WERI-Rb-1 (cell line): ENCODE data around the gene ZNF445.
"Not testable (repeated sequence)": the region's sequence is repeated elsewhere in the genome, so short reads cannot be mapped to it uniquely, and the experiment has no call there.

Experiments
- DNase-seq: peaks from one replicate; pipeline ENCODE4 v3.0.0-alpha.2; 2020
- H3K27ac ChIP-seq: fragments of 250-450 bp; sonication (Bioruptor Pico); 2 replicates; pipeline ENCODE4 v1.5.1; 2020; ENCODE audit warnings: mild to moderate bottlenecking, moderate library complexity
- H3K27me3 ChIP-seq: fragments of 250-450 bp; sonication (Bioruptor Pico); 2 replicates; pipeline ENCODE4 v1.5.1; 2021; ENCODE audit warnings: mild to moderate bottlenecking, low read depth, moderate library complexity; ENCODE audit not compliant: insufficient read depth, severe bottlenecking
- H3K36me3 ChIP-seq: fragments of 250-450 bp; sonication (Bioruptor Pico); 2 replicates; pipeline ENCODE4 v1.5.1; 2020; ENCODE audit warnings: mild to moderate bottlenecking, moderate library complexity
- H3K4me3 ChIP-seq: 2 replicates; pipeline ENCODE4 v1.5.1; 2011; ENCODE audit warnings: low read depth, mild to moderate bottlenecking, control low read depth, low read length
- H3K9me3 ChIP-seq: fragments of 250-450 bp; sonication (Bioruptor Pico); 2 replicates; pipeline ENCODE4 v1.5.1; 2021; ENCODE audit warnings: mild to moderate bottlenecking, moderate library complexity; ENCODE audit not compliant: severe bottlenecking
- CTCF ChIP-seq: IDR thresholded peaks from 2 replicates; pipeline ENCODE4 v1.5.1; 2011; ENCODE audit warnings: low read depth, mild to moderate bottlenecking, control low read depth, inconsistent platforms, low read length

The ZNF445 gene

DNA sequence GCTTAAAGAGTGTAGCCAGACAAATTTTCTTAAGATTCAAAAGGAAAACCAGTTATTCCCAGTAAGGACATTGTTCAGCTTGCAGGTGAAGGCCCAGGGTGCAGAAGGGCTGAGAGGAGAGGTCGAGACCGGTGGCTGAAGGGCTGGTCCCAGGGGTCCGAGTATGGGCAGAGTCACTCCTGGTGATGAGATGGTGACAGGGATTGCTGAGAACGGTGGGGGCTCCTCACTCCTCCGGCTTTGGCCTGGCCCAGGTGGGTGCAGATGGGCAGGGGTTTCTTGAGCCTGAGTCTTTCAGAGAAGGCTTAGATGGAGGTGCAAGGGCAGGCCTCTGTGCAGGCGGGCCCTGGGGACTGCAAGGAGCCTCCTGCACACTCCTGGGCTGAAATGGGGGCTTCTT, 56.2 kb downstream of the ZNF445 start:
- Histone ChIP-seq H3K4me3 (no peak overlapping the region), H3K27me3 (no peaks in the 10 kb centered on the region), H3K36me3 (no peaks in the 10 kb centered on the region), H3K9me3 (no peaks in the 10 kb centered on the region), H3K27ac (no peak overlapping the region)
- no peak for DNase-seq
- TF ChIP-seq CTCF, result no peak

- H3K36me3 ChIP-seq, result no peaks in the 10 kb centered on the region
- no peak for TF ChIP-seq CTCF
- H3K9me3 ChIP-seq, result no peaks in the 10 kb centered on the region
- DNase-seq, result no peak
- no peaks in the 10 kb centered on the region for H3K27me3 ChIP-seq
- no peak overlapping the region for H3K4me3 ChIP-seq
- H3K27ac ChIP-seq, result no peak overlapping the region
Observed at GRCh38 chr3:44420676-44421075, 56.8 kb downstream of the ZNF445 start.

DNA sequence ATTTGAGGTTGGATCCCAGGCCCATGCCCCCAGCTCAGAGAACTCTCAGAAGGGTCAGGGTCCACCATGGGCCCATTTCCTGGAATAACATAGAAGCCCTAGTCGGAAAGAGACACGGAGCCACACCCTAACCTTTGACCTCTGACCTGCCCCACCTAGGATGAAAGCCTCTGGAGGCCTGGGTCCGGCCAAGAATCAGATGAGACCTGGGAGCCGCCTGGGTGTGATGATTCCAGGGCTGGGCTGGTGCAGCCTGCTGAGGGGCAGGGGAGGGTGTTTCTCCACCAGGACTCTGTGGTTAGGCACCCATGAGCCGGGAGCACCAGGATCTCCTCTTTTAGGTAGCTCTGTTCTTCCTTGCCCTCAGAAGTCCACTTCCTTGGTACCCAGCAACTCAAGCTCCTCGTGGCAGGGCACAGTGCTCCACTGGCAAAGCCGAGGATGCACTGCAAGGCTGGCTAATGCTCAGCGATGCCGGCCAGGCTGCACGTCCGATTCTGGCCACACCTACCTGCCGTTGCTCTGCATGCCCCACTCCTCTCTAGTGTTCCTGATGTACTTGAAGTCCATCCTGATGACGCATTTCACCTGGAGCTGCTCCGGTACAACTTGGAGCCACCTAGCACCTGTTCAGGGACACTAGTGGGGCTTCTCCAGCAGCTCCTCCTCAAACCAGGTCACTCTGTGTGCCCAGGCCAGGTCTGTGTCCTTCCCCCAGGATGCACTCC, 57.4 kb downstream of the ZNF445 start:
- H3K27me3 ChIP-seq, result no peaks in the 10 kb centered on the region
- H3K36me3 ChIP-seq, result no peaks in the 10 kb centered on the region
- DNase-seq, result no peak
- no peak overlapping the region for H3K27ac ChIP-seq
- H3K9me3 ChIP-seq, result no peaks in the 10 kb centered on the region
- TF ChIP-seq CTCF, result no peak
- H3K4me3 ChIP-seq, result no peak overlapping the region

- no peak for TF ChIP-seq CTCF
- DNase-seq, result no peak
- no peak overlapping the region for H3K4me3 ChIP-seq
- H3K27ac ChIP-seq, result no peak overlapping the region
- no peaks in the 10 kb centered on the region for H3K9me3 ChIP-seq
- no peaks in the 10 kb centered on the region for H3K36me3 ChIP-seq
- H3K27me3 ChIP-seq, result no peaks in the 10 kb centered on the region
Observed at GRCh38 chr3:44419116-44419922, 58.2 kb downstream of the ZNF445 start.

- no peak overlapping the region for H3K27ac ChIP-seq
- no peaks in the 10 kb centered on the region for H3K9me3 ChIP-seq
- TF ChIP-seq CTCF, result peak; percentile 51
- no peaks in the 10 kb centered on the region for H3K27me3 ChIP-seq
- H3K4me3 ChIP-seq, result no peak overlapping the region
- no peaks in the 10 kb centered on the region for H3K36me3 ChIP-seq
- no peak for DNase-seq
Observed at GRCh38 chr3:44418549-44418948, 58.9 kb downstream of the ZNF445 start.

DNA sequence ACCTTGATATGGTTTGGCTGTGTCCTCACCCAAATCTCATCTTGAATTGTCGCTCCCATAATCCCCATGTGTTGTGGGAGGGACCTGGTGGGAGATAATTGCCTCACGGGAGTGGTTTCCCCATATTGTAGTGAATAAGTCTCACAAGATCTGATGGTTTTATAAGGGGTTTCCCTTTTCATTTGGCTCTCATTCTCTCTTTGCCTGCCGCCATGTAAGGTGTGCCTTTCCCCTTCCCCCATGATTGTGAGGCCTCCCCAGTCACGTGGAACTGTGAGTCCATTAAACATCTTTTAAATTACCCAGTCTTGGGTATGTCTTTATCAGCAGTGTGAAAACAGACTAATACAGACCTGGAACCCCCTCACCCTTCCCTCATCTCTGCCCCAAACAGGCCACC, 59.4 kb downstream of the ZNF445 start:
- H3K9me3 ChIP-seq, DNase-seq, H3K27me3 ChIP-seq, H3K4me3 ChIP-seq, H3K27ac ChIP-seq, H3K36me3 ChIP-seq: not testable (repeated sequence)
